Activated CD4-positive, alpha-beta T cell treated with anti-CD3 and anti-CD28 coated beads, Interleukin-2, amount 50 U/mL, for 48 hours (primary cell): ENCODE data around the gene MDK.

Experiments used
- DNase-seq, 2 experiments: peaks; one replicate each; pipeline ENCODE4 v3.0.0-alpha.2; 2020

The MDK gene

DNA sequence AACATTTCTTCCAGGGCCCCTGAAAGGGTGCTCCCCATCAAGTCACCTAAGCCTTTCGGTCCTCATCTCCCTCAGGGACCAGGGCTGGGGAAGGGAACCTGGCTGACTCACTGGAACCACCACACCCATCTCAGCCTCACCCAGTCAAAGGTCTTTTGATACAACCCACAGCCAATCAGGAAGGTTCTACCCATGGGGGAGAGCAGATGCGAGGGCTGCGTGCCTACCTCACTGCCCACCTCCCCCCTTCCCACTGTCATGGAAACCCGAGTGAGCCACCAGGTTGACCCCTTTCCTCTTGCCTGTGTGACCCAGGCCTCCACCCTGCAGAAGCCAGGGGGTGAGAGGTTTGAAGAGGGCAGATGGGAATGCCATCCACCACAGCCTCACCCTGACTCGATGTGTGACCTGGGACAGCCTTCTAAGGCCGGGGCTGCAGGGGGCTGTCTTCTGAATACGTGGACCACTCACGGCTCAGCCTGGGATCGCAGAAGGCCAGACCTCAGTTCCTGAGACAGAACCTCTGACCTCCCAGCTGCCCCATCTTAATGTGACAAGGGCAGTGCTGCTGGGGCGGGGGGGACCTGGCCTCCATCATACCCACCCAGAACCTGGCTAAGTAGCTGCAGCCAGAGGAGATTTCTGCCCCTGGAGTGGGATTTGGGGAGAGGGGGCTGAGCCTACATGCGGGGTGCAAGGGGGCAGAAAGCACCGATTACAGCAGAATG is 2.7 kb downstream of the MDK start:
- no peak for DNase-seq

DNA sequence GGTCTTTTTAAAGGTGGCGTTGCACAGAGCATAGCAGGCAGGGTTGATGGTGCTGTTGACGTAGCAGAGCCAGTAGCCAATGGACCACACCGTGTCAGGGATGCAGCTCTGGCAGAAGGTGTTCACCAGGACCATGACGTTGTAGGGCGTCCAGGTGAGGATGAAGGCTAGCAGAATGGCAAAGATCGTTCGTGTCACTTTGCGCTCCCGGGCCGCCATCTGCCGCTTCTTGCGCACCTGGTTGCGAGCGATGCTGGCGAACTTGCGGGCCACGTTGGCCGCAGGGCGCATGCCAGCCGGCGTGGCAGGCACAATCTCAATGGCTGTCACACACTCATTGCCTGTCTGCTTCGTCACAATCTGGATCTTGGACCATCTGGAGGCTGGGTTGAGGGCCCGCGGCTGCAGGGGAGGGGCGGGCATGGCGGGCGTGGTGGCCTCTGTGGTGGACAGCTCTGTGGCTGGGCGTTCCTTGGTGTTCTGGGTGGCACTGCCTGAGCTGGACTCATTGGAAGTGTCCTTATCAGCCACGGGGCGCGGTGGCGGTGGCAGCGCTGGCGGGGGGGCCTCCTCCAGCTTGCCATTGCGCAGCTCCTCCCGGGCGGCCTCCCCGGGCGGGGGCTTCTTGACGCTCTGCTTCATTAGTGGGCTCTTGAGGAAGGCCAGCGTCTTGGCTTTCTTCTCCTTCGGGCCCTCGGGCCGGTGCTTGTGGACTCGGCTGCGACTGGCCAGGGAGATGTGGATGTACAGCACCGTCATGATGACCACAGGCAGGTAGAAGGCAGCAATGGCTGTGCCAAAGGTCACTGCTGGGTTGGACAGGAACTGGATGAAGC is 3.9 kb downstream of the MDK start:
- DNase-seq, result no peak

DNA sequence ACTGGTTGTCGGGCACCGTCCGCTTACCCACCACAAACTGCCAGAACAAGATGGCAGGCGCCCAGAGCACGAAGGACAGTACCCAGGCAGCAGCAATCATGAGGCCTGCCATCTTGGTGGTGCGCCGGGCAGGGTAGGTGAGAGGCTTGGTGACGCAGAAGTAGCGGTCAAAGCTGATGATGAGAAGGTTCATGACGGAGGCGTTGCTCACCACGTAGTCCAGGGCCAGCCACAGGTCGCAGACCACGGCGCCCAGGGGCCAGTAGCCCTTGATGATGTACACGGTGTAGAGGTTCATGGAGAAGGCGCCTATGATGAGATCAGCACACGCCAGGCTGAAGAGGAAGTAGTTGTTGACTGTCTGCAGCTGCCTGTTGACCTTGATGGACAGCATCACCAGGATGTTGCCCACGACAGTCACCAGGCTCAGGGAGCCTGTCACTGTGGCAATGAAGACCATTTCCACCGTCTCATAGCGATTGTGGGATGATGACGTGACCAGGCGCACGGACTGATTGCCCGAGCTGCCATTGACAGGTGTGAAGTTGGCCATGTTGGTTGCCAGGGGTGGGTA is 4.6 kb downstream of the MDK start:
- no peak for DNase-seq

DNA sequence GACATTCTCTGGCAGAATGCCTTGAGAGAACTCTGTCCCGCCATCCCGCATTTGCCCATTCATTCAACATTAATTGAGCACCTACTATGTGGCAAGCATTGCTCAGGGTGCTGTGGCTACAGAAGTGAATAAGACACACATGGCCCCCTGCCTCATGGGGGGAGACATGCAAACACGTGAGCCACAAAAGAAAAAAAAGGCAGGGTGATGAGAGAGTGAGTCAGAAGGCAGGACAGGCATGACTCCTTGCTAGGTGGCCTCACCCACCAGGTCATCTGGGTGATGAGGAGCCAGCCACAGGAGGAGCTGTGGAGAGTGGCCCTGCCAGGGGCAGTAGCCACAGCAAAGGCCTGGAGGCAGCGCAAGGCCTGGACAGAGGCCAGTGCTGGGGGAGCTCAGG is 5.2 kb downstream of the MDK start:
- DNase-seq, result no peak

DNA sequence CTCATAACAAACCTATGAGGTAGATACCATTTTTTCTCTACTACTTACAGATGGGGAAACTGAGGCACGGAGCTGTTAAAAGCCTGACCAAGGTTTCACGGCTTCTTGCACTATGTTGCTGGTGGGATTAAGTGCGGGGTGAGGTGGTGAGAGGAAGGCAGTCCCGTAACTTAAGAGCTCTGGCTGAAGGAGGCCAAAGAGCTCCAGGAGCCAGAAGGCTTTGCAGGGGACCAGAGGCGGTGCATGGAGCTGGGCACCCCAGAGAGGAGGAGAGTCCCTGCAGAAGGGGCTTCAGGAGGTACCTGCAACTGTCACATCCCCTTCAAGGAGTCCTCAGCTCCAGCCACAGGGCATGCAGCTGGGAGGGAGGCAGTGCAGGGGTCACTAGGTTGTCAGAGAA is 6.0 kb downstream of the MDK start:
- no peak for DNase-seq

DNA sequence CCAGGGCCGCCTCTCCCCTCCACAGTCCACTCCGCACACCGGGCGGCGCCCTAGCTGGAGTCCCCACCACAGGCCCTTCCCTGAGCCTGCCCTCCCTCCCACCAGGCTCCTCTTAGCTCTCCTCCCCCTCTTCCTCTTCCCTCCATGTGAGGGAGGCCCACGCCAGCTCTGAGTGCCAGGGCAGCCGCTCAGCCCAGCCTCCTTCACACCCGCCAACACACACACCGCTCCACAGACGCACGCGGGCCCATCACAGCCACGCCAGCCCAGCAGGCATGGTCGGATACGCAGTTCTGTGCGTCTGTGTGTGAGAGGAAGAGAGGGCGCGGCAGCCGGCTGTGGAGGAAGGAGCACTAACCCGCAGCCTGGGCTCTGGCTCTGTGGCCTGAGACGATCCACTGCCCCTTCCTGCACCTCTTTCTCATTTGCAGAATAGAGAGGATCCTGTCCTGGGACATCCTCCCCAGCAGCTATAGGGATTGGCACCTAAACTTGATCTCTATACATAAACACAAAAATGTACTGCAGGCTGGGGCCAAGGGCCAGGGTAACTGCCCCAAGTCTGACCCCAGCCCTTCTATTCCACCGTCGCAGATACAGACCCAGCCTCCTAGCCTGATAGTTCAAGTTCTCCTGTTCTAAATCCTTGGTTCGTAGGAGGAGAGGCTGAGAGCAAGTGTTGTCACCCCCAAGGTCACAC is 6.6 kb downstream of the MDK start:
- no peak for DNase-seq

DNA sequence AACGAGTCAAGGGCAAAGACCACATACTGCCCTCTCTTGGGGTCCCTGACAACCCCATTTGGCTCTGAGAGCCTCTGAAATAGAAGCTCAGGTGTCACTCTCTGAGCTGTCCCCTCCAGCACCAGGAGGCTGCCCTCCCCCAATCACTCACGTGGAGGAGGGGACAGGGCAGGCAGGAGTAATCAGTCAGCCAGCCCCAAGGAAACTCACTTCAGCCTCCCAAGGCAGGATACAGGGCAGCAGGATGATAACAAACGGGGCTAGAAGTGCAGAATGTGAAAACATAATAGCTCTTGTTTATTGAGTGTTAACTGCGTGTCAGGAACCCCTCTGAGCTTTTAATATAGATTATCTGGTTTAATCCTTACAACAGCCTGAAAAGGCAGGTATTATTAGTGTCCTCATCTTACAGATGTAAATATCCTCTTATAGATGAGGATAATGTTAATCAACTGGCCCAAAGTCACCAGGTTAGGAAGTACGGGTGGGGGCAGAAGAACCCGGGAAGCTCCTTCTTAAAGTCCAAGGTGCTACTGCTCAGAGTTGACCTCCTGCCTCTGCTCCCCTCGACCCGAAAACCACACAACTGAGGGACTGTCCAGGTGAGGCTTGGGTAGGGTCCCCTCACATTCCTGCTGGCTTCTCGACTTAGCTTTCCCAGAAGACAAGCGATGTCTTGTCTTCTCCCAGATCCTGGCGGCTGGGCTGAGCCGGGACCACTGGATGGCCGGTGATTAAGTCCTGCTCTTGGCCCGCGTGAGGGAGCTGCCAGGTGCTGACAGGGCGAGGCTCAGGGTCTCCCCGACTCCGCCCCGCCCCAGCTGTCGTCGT is 7.4 kb downstream of the MDK start:
- no peak for DNase-seq

DNA sequence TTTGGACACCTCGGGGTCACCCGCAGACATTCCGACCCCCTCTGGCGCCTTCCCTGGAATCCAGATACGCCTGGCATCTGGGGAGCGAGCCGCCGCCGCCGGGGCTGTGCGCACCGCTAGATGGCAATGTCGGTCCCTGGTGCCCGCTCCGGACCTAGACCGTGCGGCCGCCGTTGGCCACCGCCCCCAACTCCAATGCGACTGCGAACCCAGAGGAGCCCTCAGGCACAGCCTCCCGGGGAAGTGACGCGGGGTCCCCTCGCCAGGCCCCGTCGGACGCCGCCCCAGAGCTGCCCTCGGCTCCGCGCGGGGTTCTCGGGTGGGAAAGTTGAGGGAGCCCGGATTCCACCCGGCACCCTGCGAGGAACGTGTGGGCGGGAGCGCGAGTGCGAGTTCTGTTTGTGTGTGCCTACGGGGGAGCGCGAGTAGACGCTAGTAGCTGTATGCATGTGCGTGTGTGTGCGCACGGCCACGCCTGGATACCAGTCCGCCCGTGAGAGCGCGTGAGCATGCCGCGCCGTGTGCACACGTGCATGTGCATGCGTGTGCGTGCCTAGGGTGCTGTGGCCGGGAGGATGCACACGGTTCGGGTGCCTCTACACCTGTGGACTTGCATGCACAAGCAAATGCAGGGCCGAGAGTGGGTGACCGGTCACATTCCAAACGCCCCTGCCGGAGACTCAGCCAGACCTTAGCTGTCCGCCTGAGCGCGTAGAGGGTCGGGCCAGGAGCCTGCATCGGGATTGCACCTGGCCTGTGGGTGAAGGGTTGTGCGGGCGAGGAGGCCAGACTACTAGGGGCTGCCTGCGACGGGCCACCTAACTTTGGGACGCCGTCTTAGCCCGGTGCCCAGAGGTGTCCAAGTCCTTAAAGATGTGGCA is 8.2 kb downstream of the MDK start:
- peak; percentile 73 to 79 for DNase-seq

- no peak for DNase-seq
Measured at GRCh38 chr11:46390331-46391171, 9.1 kb downstream of the MDK start.

DNA sequence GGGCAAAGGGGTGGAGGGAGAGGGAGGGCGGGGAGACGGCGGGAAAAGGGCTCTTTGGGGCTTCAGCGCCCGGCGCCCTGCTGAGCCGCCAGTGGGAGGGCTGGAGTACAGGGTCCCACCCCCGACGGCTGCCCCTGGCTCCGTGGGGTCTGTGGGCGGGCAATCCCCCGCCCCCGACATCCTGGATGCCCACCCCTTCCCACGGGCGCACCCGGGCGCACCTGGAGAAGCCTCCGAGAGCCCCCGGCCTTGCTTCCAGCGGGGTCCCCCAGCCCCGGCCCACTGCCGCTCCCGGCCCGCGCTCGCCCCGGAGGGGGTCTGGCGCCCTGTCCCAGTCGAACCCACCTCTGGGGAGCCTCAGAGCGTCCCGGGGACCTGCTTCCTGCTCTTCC is 9.7 kb downstream of the MDK start:
- DNase-seq, result no peak

- DNase-seq, result peak in 1 of 2 experiments; percentile 55
Measured at GRCh38 chr11:46391578-46392420, 10.3 kb downstream of the MDK start, which contains the start of gene CHRM4. TSS of gene CHRM4 (minus strand) at chr11:46391776. CDS start at chr11:46386557, 5,219 bp downstream.

DNA sequence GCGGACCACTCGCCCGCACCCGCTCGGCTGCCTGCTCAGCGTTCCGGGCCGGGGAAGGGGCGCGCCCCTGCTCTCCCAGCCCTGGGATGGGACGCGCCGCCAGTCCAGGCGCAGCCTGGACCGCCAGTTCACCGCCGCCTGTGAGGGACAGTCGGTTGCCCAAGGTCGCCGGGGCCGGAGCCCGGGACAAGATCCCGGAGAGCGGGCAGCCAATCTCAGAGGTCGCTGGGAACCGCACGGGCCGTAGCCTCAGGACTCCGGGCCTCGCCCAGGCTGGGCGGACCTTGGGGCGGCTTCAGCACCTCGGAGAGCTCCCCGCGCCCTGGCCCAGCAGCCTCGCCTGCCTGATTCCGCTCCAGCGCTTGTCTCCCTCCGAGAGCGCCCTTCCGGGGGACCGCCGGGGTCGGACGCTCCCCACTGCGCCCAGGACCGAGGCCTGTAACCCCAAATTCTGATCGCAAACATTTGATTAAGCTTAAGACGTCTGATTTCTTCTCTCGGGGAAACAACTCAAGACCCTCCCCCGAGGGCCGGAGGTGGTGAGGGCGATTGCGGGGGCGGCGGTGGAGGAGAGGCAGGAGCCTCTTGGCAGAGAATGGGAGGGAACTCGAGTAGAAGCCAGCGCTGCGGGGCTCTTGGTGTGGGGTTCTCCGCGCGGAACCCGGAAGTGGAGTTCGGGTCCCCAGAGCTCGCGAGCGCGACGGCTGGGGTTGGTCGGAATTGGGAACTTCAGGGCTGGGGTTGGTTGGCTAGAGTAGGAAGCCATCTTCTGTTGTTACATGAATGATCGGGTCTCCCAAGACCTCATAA is 11.2 kb downstream of the MDK start:
- peak; percentile 79 to 82 for DNase-seq

DNA sequence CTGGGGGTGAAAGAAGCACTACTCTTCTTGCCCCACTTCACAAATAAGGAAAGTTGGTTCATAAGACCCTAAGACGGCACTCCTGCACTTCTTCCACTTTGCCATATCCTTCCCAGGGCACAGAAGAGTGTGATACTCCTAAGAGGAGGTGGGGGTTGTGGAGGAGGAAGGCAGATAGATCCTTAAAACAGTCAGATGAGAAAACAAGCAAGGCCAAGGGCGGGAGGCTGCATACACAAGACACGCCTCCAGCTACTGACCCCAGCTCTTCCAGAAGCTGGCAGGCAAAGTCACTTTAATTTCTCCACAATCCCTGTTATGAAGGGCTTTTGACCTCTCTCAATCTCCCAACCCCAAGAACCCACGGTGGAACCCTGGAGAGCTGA is 11.8 kb downstream of the MDK start:
- no peak for DNase-seq

- DNase-seq, result no peak
Measured at GRCh38 chr11:46393759-46394158, 12.3 kb downstream of the MDK start.

- no peak for DNase-seq
Measured at GRCh38 chr11:46397526-46397925, 16.1 kb downstream of the MDK start.

GRCh38 chr11:46402957-46403902 is 21.8 kb downstream of the MDK start:
- DNase-seq, result no peak

- no peak for DNase-seq
Measured at GRCh38 chr11:46404476-46405017, 23.1 kb downstream of the MDK start.
